Measurements from ENCODE around the gene ZBTB21. TPM values are rescaled to one million over a fixed set of nuclear protein-coding genes. Genes with fewer than 3 reads are reported as not detected.

The ZBTB21 gene
- total and polyA plus RNA-seq, 8 donors: 2.9 to 9.5 (median 6.8) TPM

DNA sequence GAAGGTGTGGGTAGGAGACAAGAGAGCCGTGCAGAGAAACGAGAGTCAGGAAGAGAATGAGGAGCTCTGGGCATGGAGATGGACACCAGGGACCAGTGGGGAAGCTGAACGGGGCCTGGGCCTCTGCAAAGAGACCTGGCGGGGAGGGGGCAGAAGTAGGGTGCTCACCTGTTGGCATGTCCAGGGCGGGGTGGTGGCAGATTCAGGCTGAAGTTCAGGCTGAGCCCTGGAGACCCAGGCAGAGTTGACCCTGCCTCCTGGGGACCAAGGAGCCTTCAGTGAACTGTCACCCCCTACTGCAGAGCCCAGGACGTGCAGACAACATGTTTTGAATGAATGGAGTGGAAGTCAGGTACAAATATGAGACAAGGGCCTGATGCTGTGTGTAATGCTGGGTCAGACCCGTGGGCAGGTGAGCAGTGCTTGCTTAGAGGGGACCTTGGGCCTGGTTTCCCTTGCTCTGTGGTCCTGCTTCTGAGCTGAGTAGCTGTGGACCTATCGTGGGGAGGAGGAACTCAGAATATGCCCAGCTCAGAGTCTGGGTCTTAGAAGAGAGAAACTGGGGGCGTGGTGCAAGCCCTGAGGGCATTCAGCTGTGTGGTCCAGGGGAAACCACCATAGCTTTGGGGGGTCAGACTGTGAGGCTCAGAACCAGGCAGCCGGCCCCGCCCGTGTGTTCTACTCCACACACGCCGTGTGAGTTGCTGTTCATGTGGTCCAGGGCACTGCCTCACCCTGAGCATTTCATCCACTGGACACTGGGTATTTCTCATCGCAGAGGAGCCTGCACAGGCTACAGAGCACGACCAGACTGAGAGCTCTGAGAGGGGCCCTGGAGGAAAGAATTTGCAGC, 39.6 kb upstream of the ZBTB21 start:
- intact Hi-C loops (cut with DNase I): no loop called here
- no peak for ATAC-seq
- 83 to 86% methylated on average over 16 of the region's 16 CpGs for WGBS, 2 donors

DNA sequence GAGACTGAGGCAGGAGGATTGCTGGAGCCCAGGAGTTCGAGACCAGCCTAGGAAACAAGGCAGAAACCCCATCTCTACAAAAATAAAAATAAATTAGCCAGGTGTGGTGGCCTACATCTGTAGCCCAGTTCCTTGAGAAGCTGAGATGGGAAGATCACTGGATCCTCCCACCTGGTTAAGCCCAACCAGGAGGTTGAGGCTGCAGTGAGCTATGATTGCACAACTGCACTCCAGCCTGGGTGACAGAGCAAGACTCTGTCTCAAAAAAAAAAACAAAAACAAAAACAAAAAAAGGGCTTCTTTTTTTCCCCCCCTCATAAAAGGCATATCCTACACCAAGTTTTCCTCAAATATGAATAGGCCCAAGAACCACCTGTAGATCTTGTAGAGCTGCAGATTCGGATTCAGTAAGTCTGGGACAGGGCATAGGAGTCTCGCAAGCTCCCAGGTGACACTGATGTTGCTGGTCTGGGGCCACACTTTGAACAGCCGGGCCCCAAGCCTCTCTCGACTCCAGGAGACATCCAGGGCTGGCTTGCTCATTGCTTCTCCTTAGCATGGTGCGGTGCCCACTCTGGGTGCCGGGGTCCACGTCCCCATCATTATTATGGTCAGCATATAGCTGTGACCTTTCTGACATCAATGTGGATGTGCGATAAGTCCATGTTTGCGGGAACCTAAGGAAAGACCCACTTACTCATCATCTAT, 38.9 kb upstream of the ZBTB21 start:
- Histone ChIP-seq H3K4me3 (no peak overlapping the region), H3K27me3 (no peaks in the 10 kb centered on the region), H3K9me3 (no peaks in the 10 kb centered on the region), H3K27ac (no peak overlapping the region), H3K36me3 (no peaks in the 10 kb centered on the region), H3K4me1 (peaks cover 0 to 5% (median 0%) of the 10 kb centered on the region in 3 donors)
- no peak for ATAC-seq
- intact Hi-C loops (cut with DNase I): no loop called here
- peak in 1 of 6 donors; percentile 38 for DNase-seq
- FAIRE-seq: no peak
- WGBS, 2 donors: 93 to 96% methylated on average over 10 of the region's 10 CpGs
- TF ChIP-seq, protein P1, sequence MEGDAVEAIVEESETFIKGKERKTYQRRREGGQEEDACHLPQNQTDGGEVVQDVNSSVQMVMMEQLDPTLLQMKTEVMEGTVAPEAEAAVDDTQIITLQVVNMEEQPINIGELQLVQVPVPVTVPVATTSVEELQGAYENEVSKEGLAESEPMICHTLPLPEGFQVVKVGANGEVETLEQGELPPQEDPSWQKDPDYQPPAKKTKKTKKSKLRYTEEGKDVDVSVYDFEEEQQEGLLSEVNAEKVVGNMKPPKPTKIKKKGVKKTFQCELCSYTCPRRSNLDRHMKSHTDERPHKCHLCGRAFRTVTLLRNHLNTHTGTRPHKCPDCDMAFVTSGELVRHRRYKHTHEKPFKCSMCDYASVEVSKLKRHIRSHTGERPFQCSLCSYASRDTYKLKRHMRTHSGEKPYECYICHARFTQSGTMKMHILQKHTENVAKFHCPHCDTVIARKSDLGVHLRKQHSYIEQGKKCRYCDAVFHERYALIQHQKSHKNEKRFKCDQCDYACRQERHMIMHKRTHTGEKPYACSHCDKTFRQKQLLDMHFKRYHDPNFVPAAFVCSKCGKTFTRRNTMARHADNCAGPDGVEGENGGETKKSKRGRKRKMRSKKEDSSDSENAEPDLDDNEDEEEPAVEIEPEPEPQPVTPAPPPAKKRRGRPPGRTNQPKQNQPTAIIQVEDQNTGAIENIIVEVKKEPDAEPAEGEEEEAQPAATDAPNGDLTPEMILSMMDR (IDR thresholded peaks at IDR 0.05): no peak

More for the DNA sequence above, 39.6 kb upstream of the ZBTB21 start:
- Histone ChIP-seq H3K27me3 (no peaks in the 10 kb centered on the region), H3K27ac (no peak overlapping the region), H3K4me3 (no peak overlapping the region), H3K9me3 (no peaks in the 10 kb centered on the region), H3K4me1 (peaks cover 0 to 5% (median 0%) of the 10 kb centered on the region in 3 donors), H3K36me3 (no peaks in the 10 kb centered on the region)
- FAIRE-seq: no peak
- DNase-seq: peak in 1 of 6 donors; percentile 35
- TF ChIP-seq, protein P1 (IDR thresholded peaks at IDR 0.05): no peak

DNA sequence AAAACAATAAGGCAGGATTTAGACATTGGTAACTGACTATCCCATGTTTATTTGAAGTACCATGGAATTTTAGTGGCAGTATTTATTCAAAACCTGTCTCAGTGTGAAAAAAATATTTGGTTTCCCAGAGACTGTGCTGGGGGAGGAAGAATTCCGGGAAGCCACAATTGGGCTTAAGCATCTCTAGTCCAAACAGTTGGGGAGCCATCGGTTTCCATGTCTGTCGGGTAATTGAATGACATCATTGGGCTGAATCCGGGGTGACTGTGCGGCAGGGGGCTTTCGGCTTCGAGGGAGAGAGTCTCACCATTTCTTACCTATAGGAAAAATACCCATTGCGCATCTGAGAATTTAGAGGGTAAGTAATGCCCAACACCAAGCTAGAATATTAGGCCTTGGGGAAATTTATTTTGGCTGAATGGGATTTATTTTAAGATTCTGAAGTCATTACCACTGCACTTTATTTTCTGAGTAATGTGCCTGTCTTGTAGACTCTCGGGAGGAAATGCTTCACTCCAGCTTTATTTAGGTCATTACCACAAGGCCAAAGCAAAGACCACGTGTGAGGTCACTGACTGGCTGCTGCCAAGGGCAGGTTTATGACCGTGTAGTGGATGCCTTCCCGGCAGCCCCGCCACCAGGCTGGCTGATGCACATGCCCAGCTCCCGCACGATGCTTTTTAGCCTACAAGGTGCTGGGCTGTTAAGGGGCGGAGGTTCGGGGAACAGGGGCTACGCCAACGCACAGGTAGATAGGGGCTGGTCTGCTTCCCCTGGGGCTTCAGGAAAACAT, 37.9 kb upstream of the ZBTB21 start:
- FAIRE-seq (no peak), DNase-seq (peak in 4 of 6 donors; percentile 28 to 60 (median 54)), ATAC-seq (peak; percentile 67 to 87 (median 83))
- peak overlapping the region in 1 of 4 donors; percentile 50 for H3K27ac ChIP-seq
- TF ChIP-seq, protein P1 (IDR thresholded peaks at IDR 0.05): no peak
- peaks cover 0 to 5% (median 0%) of the 10 kb centered on the region in 3 donors for H3K4me1 ChIP-seq
- WGBS, 2 donors: 72 to 73% methylated on average over 19 of the region's 19 CpGs
- no peak overlapping the region for H3K4me3 ChIP-seq
- no peaks in the 10 kb centered on the region for H3K36me3 ChIP-seq
- H3K9me3 ChIP-seq: no peaks in the 10 kb centered on the region
- no peaks in the 10 kb centered on the region for H3K27me3 ChIP-seq
- intact Hi-C loops (cut with DNase I): no loop called here

DNA sequence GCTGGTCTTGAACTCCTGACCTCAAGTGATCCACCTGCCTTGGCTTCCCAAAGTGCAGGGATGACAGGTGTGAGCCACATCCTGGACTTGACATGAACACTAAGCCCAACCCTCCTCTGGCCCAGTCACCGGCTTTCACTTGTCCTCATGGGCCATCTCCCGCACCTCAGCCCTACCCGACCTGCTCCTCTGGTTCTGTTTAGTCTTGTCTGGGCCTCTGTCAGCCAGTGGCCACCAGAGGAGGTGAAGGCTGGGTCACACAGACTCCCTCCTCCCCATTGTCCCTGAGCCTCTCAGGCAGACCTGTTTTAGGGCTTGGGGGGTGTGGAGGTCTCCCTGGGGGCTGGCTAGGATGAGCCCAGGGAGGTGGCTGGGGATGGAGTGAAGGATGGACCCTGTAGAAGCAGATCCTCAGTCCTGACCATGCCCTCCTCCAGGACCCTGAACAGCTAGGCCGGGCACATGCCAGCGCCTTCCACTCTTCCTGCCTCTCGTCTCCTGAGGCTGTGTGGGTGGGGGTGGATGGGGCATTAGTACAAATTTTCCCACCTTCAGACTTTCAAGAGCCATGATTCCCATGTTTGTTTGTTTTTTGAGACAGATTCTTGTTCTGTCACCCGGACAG, 34.8 kb upstream of the ZBTB21 start:
- Histone ChIP-seq H3K27ac (no peak overlapping the region), H3K27me3 (no peaks in the 10 kb centered on the region), H3K36me3 (no peaks in the 10 kb centered on the region), H3K4me1 (peaks cover 0 to 9% (median 2%) of the 10 kb centered on the region in 3 donors), H3K4me3 (no peak overlapping the region), H3K9me3 (no peaks in the 10 kb centered on the region)
- intact Hi-C loops (cut with DNase I): no loop called here
- DNase-seq: no peak
- no peak for FAIRE-seq
- TF ChIP-seq, protein P1 (IDR thresholded peaks at IDR 0.05): no peak
- 92 to 93% methylated on average over 7 of the region's 7 CpGs for WGBS, 2 donors
- ATAC-seq: no peak
